ENCODE results near the gene TRIO.

- TF ChIP-seq POLR2A (IDR thresholded peaks at IDR 0.05; ENCODE audit: control extremely low read depth in 1 of 2, low read depth in 2 of 2, low read length in 2 of 2) (no peak), CTCF (IDR thresholded peaks at IDR 0.05; ENCODE audit: control extremely low read depth in 1 of 3, insufficient read depth in 1 of 3, low read depth in 1 of 3, low read length in 3 of 3) (no peak), CREB1 (IDR thresholded peaks at IDR 0.05) (no peak), CBX8 (IDR thresholded peaks at IDR 0.05; ENCODE audit: borderline replicate concordance, low read depth, low read length) (no peak), CEBPB (IDR thresholded peaks at IDR 0.05; ENCODE audit: low read depth, low read length) (no peak), NRF1 (IDR thresholded peaks at IDR 0.05; ENCODE audit: low read depth, low read length) (no peak)
Measured at GRCh38 chr5:14419686-14420085, 276.5 kb downstream of the TRIO start.
